ENCODE measurements around the gene C16orf92.

The C16orf92 gene

GRCh38 chr16:29989111-29989858, 33.7 kb upstream of the C16orf92 start:
- no peak for DNase-seq

GRCh38 chr16:29990034-29990433, 33.0 kb upstream of the C16orf92 start:
- no peak for DNase-seq

- no peak for DNase-seq
Measured at GRCh38 chr16:29990883-29991570, 32.0 kb upstream of the C16orf92 start.

- DNase-seq = no peak
Measured at GRCh38 chr16:29991571-29991904, 31.5 kb upstream of the C16orf92 start.

- DNase-seq = no peak
Measured at GRCh38 chr16:29992344-29992967, 30.5 kb upstream of the C16orf92 start.

GRCh38 chr16:29993191-29993902, 29.7 kb upstream of the C16orf92 start:
- DNase-seq = no peak

GRCh38 chr16:29993903-29994599, 28.9 kb upstream of the C16orf92 start:
- no peak for DNase-seq

- peak; percentile 16 for DNase-seq
Measured at GRCh38 chr16:29994600-29995323, 28.2 kb upstream of the C16orf92 start.

- peak; percentile 60 for DNase-seq
Measured at GRCh38 chr16:29995324-29995910, 27.6 kb upstream of the C16orf92 start, which contains the start of gene HIRIP3. TSS of gene HIRIP3 (minus strand) at chr16:29995617. CDS start at chr16:29995605, 12 bp downstream.

GRCh38 chr16:29995911-29996765, 26.9 kb upstream of the C16orf92 start, which contains the start of gene INO80E:
TSS of gene INO80E (plus strand) at chr16:29996241. CDS start at chr16:29996311, 70 bp downstream.
- peak; percentile 90 for DNase-seq

GRCh38 chr16:29996766-29997250, 26.2 kb upstream of the C16orf92 start:
- no peak for DNase-seq

GRCh38 chr16:29999605-30000004, 23.4 kb upstream of the C16orf92 start:
- DNase-seq = no peak

- DNase-seq = no peak
Measured at GRCh38 chr16:30000735-30001631, 22.0 kb upstream of the C16orf92 start.

- no peak for DNase-seq
Measured at GRCh38 chr16:30002614-30003346, 20.2 kb upstream of the C16orf92 start.

- DNase-seq = no peak
Measured at GRCh38 chr16:30003670-30004423, 19.2 kb upstream of the C16orf92 start.

GRCh38 chr16:30004424-30004776, 18.6 kb upstream of the C16orf92 start:
- DNase-seq = no peak

- DNase-seq = no peak
Measured at GRCh38 chr16:30004811-30005242, 18.2 kb upstream of the C16orf92 start.

Measured in GOT3 (cell line).